ENCODE measurements around the gene CSTB. TPM values are rescaled to one million over a fixed set of nuclear protein-coding genes. Genes with fewer than 3 reads are reported as not detected.

The CSTB gene
- total RNA-seq, 1 experiment from 2014 or later, result 49.9 TPM

DNA sequence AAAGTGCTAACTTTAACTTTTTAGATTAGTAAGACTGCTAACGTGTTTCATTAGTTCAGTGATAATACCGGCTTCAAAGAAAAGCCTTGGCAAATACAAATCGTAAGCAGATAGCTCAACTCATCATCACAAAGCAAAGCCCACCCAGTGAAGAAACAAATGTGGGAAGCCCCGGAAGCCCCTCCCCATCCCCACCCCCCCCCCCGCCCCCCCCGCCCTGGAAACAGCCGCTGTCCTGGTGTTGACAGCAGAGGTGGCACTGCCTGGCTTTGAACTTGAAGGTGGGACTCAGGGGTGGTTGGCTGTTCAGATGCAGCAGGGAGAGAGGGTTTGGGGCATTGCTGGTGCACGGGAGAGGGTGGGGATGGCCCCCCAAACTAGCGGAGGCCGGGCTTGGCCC, 43.0 kb downstream of the CSTB start:
- Histone ChIP-seq H3K36me3 (ENCODE audit: control insufficient read depth, insufficient read depth, low read length) (peaks cover 2% of the 10 kb centered on the region; the same call in 1 of the 2 replicates), H3K4me3 (ENCODE audit: low read depth, low read length) (no peak overlapping the region), H3K27me3 (replicated peaks; ENCODE audit: control insufficient read depth, insufficient read depth, low read length) (no peaks in the 10 kb centered on the region), H3K9me3 (no peaks in the 10 kb centered on the region), H3K4me1 (peaks cover 21% of the 10 kb centered on the region)
- Mint-ChIP-seq H3K4me3 (ENCODE audit: unreplicated experiment) (no peak overlapping the region), H3K27ac (ENCODE audit: unreplicated experiment) (no peak overlapping the region), H3K9me3 (ENCODE audit: unreplicated experiment) (no peaks in the 10 kb centered on the region), H3K27me3 (ENCODE audit: insufficient read depth, unreplicated experiment) (no peaks in the 10 kb centered on the region), H3K4me1 (ENCODE audit: low read depth, unreplicated experiment) (peaks cover 12% of the 10 kb centered on the region), H3K36me3 (ENCODE audit: insufficient read depth, unreplicated experiment) (peaks cover 57% of the 10 kb centered on the region)
- ChIA-PET CTCF (no interaction called here), POLR2A (no interaction called here)
- no peak for DNase-seq
- no TSS peak for BruUV-seq (replicated peaks)
- intact Hi-C loops (cut with micrococcal nuclease; ENCODE audit: unreplicated experiment), result no loop called here
- TF ChIP-seq, protein P1, sequence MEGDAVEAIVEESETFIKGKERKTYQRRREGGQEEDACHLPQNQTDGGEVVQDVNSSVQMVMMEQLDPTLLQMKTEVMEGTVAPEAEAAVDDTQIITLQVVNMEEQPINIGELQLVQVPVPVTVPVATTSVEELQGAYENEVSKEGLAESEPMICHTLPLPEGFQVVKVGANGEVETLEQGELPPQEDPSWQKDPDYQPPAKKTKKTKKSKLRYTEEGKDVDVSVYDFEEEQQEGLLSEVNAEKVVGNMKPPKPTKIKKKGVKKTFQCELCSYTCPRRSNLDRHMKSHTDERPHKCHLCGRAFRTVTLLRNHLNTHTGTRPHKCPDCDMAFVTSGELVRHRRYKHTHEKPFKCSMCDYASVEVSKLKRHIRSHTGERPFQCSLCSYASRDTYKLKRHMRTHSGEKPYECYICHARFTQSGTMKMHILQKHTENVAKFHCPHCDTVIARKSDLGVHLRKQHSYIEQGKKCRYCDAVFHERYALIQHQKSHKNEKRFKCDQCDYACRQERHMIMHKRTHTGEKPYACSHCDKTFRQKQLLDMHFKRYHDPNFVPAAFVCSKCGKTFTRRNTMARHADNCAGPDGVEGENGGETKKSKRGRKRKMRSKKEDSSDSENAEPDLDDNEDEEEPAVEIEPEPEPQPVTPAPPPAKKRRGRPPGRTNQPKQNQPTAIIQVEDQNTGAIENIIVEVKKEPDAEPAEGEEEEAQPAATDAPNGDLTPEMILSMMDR (IDR thresholded peaks at IDR 0.05; ENCODE audit: insufficient read depth in 1 of 2, low read depth in 1 of 2, low read length in 1 of 2, severe bottlenecking in 1 of 2, unreplicated experiment in 1 of 2), result no peak

DNA sequence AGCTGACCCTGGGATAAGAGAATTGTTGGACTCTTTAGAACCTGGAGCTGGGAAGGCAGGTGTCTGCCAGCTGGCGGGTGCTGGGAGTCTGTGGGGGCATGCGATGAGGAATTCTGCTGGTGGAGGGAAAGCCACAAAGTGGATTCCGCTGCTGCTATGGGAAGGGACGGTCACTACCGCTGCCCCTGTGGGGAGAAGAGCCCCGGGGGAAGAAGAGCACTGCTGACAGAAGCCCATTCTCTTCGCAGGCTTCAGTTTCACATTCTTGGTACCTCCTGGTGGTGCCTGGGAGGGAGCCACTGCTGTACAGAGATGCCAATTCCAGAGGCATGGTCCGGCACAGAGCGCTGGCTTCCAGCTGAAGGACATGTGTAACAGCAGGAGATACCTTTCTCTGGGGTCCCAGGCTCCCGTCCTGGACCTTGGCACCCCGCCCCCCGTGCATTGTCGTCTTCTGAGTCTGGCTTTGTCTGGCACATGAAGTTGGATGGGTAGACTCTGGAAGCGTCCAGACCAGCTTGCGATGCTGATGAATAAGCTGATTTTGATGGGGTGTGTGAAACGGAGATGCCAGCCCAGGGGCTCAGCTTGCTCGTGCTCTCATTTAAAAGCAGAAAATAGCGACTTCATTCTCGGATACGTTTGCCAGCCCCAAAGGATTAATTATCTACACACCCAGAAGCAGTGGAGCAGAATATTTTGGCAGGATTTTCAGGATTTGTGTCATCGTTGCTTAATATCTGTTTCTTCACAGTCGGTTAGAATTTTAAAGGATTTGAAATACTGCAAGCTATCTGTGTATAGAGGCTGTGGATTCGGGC, 44.0 kb downstream of the CSTB start:
- no TSS peak for BruUV-seq (replicated peaks)
- H3K9me3 Mint-ChIP-seq (ENCODE audit: unreplicated experiment), result no peaks in the 10 kb centered on the region
- no peak overlapping the region for H3K27ac Mint-ChIP-seq (ENCODE audit: unreplicated experiment)
- H3K36me3 ChIP-seq (ENCODE audit: control insufficient read depth, insufficient read depth, low read length), result peaks cover 2% of the 10 kb centered on the region; the same call in 1 of the 2 replicates
- DNase-seq, result no peak
- H3K4me3 ChIP-seq (ENCODE audit: low read depth, low read length), result no peak overlapping the region
- intact Hi-C loops (cut with micrococcal nuclease; ENCODE audit: unreplicated experiment), result no loop called here
- CTCF ChIA-PET, result no interaction called here
- peaks cover 17% of the 10 kb centered on the region for H3K4me1 Mint-ChIP-seq (ENCODE audit: low read depth, unreplicated experiment)
- peaks cover 65% of the 10 kb centered on the region for H3K36me3 Mint-ChIP-seq (ENCODE audit: insufficient read depth, unreplicated experiment)
- TF ChIP-seq, protein P1 (IDR thresholded peaks at IDR 0.05; ENCODE audit: insufficient read depth in 1 of 2, low read depth in 1 of 2, low read length in 1 of 2, severe bottlenecking in 1 of 2, unreplicated experiment in 1 of 2), result no peak
- POLR2A ChIA-PET, result no interaction called here
- H3K9me3 ChIP-seq, result no peaks in the 10 kb centered on the region
- no peaks in the 10 kb centered on the region for H3K27me3 Mint-ChIP-seq (ENCODE audit: insufficient read depth, unreplicated experiment)
- H3K27me3 ChIP-seq (replicated peaks; ENCODE audit: control insufficient read depth, insufficient read depth, low read length), result no peaks in the 10 kb centered on the region
- H3K4me3 Mint-ChIP-seq (ENCODE audit: unreplicated experiment), result no peak overlapping the region
- H3K4me1 ChIP-seq, result peaks cover 15% of the 10 kb centered on the region; the same call in 1 of the 2 replicates

DNA sequence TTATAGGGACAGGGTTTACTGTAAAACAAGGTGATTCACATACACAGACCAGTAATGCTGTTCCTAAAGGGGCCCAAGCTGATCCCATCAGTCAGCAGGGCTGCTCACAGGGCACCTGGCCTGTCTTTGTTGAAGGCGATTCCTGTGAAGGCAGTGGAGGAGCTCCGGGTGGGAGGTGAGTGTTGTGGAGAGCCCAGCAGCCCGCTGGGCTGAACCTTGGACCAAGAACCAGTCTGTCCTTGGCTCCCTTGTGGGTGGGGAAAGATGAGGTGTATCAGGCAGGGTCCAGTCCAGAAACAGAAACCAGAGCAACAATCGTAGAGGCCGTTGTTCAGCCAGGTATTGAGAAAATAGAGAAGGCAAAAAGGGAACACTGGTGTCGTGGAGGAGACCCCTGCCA, 44.6 kb downstream of the CSTB start:
- ChIA-PET POLR2A (no interaction called here), CTCF (no interaction called here)
- Mint-ChIP-seq H3K36me3 (ENCODE audit: insufficient read depth, unreplicated experiment) (peaks cover 65% of the 10 kb centered on the region), H3K4me1 (ENCODE audit: low read depth, unreplicated experiment) (peaks cover 23% of the 10 kb centered on the region), H3K9me3 (ENCODE audit: unreplicated experiment) (no peaks in the 10 kb centered on the region), H3K4me3 (ENCODE audit: unreplicated experiment) (no peak overlapping the region), H3K27me3 (ENCODE audit: insufficient read depth, unreplicated experiment) (no peaks in the 10 kb centered on the region), H3K27ac (ENCODE audit: unreplicated experiment) (no peak overlapping the region)
- peaks cover 2% of the 10 kb centered on the region; the same call in 1 of the 2 replicates for H3K36me3 ChIP-seq (ENCODE audit: control insufficient read depth, insufficient read depth, low read length)
- intact Hi-C loops (cut with micrococcal nuclease; ENCODE audit: unreplicated experiment), result no loop called here
- H3K4me1 ChIP-seq, result peaks cover 15% of the 10 kb centered on the region; the same call in 1 of the 2 replicates
- no TSS peak for BruUV-seq (replicated peaks)
- no peaks in the 10 kb centered on the region for H3K27me3 ChIP-seq (replicated peaks; ENCODE audit: control insufficient read depth, insufficient read depth, low read length)
- no peak for DNase-seq
- H3K4me3 ChIP-seq (ENCODE audit: low read depth, low read length), result no peak overlapping the region
- H3K9me3 ChIP-seq, result no peaks in the 10 kb centered on the region
- TF ChIP-seq, protein P1 (IDR thresholded peaks at IDR 0.05; ENCODE audit: insufficient read depth in 1 of 2, low read depth in 1 of 2, low read length in 1 of 2, severe bottlenecking in 1 of 2, unreplicated experiment in 1 of 2), result no peak
